ENCODE data around the gene TAF4B.

Gene TAF4B

DNA sequence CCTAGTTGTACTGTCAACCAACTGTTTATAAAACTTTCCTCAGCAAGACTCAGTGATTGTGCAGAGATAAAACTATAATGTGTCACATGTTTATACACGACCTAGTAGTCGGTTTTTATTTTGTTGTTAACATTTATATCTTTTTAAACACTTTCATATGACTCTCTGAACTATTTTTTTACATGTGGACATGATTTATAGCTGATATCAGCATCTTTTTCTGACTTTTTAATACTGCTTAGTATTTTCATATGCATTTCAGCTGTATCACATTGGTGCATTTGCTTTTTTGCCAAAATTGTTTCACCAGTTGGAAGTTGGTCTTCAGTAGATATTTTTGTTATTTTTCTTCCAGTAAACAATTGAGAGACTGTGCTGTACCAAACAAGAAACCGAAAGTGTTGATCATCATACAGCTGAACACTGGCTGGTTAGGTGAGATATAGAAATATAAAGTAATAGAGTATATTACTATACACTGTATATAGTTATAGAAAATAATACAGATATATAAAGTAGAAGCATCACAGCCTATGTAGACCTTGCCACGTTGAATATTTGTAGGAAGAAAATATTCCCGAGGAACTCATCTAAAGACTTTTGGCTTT, 167.9 kb downstream of the TAF4B start:
- no peak for DNase-seq

DNA sequence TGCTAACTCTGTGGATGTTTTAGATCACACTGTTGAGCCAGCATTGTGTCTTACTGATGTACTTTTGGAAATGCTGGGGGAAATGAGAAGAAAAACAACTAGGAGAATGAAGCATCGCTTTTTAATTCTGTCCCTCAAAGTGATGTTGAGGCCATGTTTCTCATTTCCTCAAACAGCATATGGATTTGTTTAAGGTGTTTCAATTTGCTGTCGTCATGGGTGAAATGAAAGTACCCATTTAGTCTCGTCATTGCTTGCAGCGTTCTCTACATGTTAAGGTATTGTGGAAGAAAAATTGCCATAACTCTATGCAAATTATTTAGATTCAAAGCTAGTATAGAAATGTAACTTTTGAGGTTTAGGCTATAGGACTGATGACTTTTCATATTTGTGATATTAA, 170.8 kb downstream of the TAF4B start:
- no peak for DNase-seq

GRCh38 chr18:26403491-26403890, 177.2 kb downstream of the TAF4B start:
- no peak for DNase-seq

GRCh38 chr18:26405190-26405801, 179.1 kb downstream of the TAF4B start:
- no peak for DNase-seq

DNA sequence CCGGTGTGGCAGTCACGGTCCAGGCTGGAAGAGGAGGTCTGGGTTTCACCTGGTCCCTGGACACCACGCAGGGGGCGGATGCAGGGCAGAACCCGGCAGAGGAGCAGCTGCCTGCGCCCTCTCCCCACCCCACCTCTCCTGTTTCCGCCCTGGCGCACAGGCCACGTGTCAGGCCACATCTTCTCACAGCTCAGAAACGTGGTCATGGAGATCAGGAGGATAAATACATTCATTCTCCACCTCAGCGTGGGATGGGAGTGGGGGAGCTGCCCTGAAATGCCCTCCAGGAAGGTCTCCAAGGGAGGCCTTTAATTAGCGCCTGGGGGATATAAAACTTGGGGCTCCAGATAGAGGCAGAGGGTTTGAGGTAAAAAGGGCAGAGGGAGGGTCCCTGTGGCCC, 180.1 kb downstream of the TAF4B start:
- DNase-seq, result no peak

GRCh38 chr18:26406854-26407517, 180.7 kb downstream of the TAF4B start:
- DNase-seq, result no peak

DNA sequence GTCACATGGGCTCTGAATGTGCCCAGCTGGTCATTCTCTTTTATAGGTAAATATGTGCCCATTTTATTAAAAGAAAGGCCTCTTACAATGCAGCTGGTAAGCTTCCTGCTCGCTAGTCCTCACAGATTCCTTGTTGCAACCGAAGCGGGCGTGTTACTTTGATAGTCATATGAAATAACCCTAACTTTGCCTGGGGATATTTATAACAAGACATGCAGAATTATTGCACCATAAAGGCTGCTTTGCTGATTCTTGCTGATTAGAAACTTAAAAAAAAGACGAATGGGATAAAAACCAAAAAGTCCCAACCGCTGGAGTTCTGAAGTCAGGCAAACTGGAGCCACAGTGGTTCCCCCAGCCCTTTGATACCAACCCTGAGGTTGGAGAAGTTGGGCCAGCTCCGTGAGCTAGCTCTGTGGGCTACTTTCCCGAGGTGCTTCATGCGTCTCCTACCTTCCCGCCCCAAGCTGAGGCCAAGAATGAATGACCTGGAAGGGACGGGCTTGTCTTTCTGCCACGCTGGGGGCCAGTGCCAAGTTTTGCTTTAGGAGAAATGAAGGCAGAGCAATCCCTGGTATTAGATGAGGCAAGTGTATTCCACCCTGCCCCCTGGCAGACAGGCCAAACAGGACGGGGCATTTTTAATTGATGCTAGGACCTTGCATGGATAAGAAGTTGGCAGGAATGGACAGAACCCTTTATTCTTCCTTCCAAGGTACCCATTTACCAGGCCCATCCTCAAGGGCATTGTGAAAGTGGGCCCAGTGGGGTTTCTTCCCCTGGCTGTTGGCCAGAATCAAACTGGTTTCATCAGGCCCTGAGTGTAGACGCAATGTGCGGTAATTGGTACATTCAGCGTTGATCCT, 181.7 kb downstream of the TAF4B start:
- DNase-seq, result no peak

DNA sequence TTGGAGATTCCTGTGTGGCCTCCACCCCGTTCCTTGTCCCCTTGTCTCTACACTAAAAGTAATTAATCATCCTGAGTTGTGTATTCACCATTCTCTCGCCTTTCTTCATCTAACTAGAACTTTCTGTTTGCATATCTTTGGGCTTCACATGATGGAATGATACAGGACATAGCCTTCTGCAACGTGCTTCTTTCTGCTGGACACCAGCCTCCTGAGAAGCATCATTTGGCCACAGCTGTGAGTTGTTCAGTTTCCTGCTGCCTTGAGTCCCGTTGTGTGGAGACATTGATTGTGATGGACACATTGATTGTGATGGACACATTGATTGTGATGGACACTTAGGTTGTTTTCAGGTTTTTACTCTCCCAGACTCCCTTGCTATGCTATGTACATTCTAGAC, 182.8 kb downstream of the TAF4B start:
- DNase-seq, result no peak

DNA sequence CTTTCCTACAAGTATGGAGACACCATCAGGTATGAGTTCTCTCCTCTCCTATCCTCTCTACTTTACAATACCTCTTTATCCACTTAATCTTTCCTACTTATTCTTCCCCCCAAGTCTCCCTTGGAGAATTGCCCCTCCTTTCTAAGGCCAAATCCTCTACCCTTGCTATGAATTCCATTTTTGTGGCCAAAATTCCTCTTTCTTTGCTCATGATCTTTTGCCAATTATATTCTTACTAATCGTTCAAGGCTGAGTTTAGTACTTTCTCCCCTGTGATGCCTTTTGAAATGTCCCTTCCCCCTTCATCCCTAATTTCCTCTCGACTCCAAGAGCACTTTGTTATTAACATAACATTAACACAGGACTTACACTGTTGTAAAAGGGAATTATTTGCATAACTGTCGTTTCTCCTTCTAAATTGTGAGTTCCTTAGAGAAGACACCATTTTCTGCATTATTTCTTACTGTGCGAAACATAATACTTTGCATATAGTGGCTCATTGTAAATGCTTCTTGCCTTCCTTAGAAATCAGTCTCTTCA, 188.7 kb downstream of the TAF4B start:
- no peak for DNase-seq

GRCh38 chr18:26415631-26416030, 189.4 kb downstream of the TAF4B start:
- no peak for DNase-seq

DNA sequence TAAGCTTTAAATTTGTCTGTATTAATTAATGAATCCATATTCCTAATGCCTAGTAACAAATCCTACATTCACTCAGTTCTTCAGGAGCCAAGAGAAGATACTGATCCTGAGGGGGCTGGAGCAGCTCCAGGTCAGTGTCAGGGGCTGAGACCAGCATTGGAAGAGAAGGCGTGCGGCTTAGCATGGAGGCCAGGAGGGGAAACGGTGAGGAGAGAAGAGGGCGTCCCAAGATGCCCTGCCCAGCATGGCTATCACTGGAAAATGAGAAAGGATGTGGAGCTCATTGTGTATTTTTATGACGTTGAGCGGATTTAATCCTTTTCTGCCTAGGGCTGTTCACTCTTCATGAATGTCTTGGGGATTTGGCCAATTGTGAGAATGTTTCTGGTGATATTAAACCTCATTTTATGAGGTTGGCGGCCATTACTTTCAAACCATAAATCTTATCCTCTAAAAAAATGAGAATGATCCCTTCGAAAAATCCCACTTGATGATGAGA, 190.5 kb downstream of the TAF4B start:
- no peak for DNase-seq

- no peak for DNase-seq
Observed at GRCh38 chr18:26417190-26417589, 190.9 kb downstream of the TAF4B start.

GRCh38 chr18:26418225-26418624, 192.0 kb downstream of the TAF4B start:
- DNase-seq, result no peak

DNA sequence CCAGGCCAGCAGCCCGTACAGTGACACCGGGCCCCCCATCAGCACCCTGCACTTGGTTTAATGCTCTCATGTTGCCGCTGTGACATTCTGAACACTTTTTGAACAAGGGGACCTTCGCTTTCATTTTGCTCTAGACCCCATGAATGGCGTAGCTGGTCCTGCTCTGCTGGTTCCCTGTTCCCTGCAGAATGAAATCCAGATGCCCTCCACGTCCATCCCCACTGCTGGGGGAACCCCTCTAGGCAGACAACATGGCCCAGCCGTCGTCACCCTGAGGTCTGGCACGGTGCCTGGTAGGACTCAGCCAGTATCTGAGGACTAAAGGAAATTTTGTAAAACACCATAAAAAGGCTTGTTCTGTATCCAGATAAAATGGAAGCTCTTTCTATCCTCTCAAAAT, 193.5 kb downstream of the TAF4B start:
- no peak for DNase-seq

GRCh38 chr18:26421503-26421902, 195.3 kb downstream of the TAF4B start:
- no peak for DNase-seq

- DNase-seq, result no peak
Observed at GRCh38 chr18:26421931-26422330, 195.7 kb downstream of the TAF4B start.

- no peak for DNase-seq
Observed at GRCh38 chr18:26422472-26423162, 196.4 kb downstream of the TAF4B start.

DNA sequence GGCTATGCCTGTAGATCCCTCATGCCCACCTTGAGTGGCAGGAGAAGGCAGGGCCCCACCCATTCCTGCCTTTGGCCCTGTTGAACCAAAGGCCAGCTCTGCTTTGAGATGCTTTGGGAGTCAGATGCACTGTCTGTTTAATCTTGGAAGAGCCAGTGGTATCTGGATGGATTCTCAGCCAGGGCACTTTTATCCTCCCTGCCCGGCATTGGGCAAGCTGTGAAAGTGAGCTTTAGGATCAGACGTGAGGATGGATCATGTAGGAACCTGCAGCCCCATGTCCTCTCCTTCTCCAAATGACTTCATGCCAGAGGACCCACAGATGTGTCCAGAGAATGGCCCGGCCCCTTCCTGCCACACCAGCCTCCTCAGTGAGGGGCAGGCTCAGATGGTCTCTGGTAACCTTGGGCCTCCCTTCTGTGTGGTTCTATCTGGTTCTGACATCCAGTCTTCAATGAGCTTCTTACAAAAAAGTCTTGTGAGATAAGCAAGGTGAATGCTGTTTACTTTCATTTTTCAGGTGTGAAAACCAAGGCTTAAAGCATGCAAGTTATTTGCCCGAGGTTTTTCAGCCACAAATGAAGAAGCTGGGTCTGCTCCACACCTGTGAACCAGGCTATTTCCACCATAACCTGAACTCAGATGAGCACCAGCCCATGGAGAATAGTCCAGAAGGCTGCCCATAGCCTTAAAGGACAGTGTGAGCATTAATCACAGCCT, 198.3 kb downstream of the TAF4B start:
- DNase-seq, result no peak

- DNase-seq, result no peak
Observed at GRCh38 chr18:26425148-26425531, 198.9 kb downstream of the TAF4B start.

GRCh38 chr18:26429535-26430226, 203.4 kb downstream of the TAF4B start:
- DNase-seq, result no peak
